IMR-90 (cell line): ENCODE results near the gene RAC2.

Experiments
- CHD1 ChIP-seq: IDR thresholded peaks from 2 replicates; pipeline ENCODE4 v1.6.1; 2012; ENCODE audit warnings: low read depth, low read length, improper control_type of control experiment
- MXI1 ChIP-seq: IDR thresholded peaks from 2 replicates; pipeline ENCODE4 v1.6.1; 2012; ENCODE audit warnings: low read depth, mild to moderate bottlenecking, low read length, moderate library complexity, borderline replicate concordance
- RAD21 ChIP-seq: IDR thresholded peaks from 2 replicates; pipeline ENCODE4 v1.6.1; 2012; ENCODE audit warnings: low read length, improper control_type of control experiment
- TF ChIP-seq, protein P1 (sequence below): conservative IDR thresholded peaks from 2 replicates; pipeline ENCODE4 v1.5.1; 2012; ENCODE audit warnings: mild to moderate bottlenecking, low read depth, low read length, improper control_type of control experiment

DNA sequence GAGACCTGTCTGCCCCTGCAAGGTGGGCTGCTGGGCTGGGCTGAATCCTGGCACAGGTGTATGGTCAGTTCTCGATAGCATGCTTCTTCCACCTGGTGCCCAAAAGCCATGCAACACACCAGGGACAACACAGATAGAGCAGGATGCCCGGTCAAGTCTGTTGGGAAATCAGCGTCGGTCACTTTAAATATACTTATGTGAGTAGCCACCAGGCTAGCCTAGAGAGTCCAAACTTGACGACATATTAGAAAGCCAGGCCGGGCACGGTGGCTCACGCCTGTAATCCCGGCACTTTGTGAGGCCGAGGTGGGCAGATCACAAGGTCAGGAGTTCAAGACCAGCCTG is 65.0 kb downstream of the RAC2 start:
- TF ChIP-seq, protein P1, sequence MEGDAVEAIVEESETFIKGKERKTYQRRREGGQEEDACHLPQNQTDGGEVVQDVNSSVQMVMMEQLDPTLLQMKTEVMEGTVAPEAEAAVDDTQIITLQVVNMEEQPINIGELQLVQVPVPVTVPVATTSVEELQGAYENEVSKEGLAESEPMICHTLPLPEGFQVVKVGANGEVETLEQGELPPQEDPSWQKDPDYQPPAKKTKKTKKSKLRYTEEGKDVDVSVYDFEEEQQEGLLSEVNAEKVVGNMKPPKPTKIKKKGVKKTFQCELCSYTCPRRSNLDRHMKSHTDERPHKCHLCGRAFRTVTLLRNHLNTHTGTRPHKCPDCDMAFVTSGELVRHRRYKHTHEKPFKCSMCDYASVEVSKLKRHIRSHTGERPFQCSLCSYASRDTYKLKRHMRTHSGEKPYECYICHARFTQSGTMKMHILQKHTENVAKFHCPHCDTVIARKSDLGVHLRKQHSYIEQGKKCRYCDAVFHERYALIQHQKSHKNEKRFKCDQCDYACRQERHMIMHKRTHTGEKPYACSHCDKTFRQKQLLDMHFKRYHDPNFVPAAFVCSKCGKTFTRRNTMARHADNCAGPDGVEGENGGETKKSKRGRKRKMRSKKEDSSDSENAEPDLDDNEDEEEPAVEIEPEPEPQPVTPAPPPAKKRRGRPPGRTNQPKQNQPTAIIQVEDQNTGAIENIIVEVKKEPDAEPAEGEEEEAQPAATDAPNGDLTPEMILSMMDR: no peak
- TF ChIP-seq MXI1 (no peak), RAD21 (no peak), CHD1 (no peak)
